Liver (tissue), 9 donors: ENCODE results near the gene TRAF7. TPM values are rescaled to one million over a fixed set of nuclear protein-coding genes. Genes with fewer than 3 reads are reported as not detected.
"Not testable (repeated sequence)": the region's sequence is repeated elsewhere in the genome, so short reads cannot be mapped to it uniquely, and the experiment has no call there.

Experiments used
- DNase-seq: peaks from one replicate; pipeline ENCODE4 v3.0.0-alpha.2; 2017; ENCODE audit warnings: low spot score
- H3K27ac ChIP-seq, 2 donors: one replicate each; pipeline ENCODE4 v1.7.0; 2013; ENCODE audit warnings: inconsistent platforms in 2 of 2, low read length in 2 of 2, control low read depth in 1 of 2, low read depth in 1 of 2, mild to moderate bottlenecking in 1 of 2
- H3K27me3 ChIP-seq, 4 donors: one replicate each; pipeline versions ENCODE4 v1.6.1 to v1.7.0; 2013; ENCODE audit warnings: low read length in 3 of 4, inconsistent platforms in 1 of 4, mild to moderate bottlenecking in 1 of 4, moderate library complexity in 1 of 4; ENCODE audit not compliant: control insufficient read depth in 4 of 4, insufficient read depth in 4 of 4
- H3K36me3 ChIP-seq, 4 donors: one replicate each; pipeline versions ENCODE4 v1.6.1 to v1.7.0; 2013; ENCODE audit warnings: low read length in 3 of 4, mild to moderate bottlenecking in 3 of 4, low read depth in 1 of 4, moderate library complexity in 1 of 4; ENCODE audit not compliant: control insufficient read depth in 4 of 4, insufficient read depth in 3 of 4
- H3K4me1 ChIP-seq, 4 donors: one replicate each; pipeline versions ENCODE4 v1.6.1 to v1.7.0; 2013; ENCODE audit warnings: low read length in 3 of 4, mild to moderate bottlenecking in 3 of 4, moderate library complexity in 1 of 4; ENCODE audit not compliant: control insufficient read depth in 4 of 4, insufficient read depth in 4 of 4
- H3K4me3 ChIP-seq, 3 donors: one replicate each; pipeline versions ENCODE4 v1.6.1 to v1.7.0; 2013; ENCODE audit warnings: low read length in 3 of 3, control low read depth in 1 of 3, low read depth in 1 of 3, mild to moderate bottlenecking in 1 of 3
- H3K9ac ChIP-seq, 2 donors: one replicate each; pipeline ENCODE4 v1.7.0; 2013; ENCODE audit warnings: low read length in 2 of 2, mild to moderate bottlenecking in 2 of 2, moderate library complexity in 2 of 2, control low read depth in 1 of 2, low read depth in 1 of 2
- H3K9me3 ChIP-seq, 4 donors: one replicate each; pipeline versions ENCODE4 v1.6.1 to v1.7.0; 2013; ENCODE audit warnings: low read length in 3 of 4; ENCODE audit not compliant: control insufficient read depth in 4 of 4
- GABPA ChIP-seq, 2 donors: IDR thresholded peaks in 1 of 2; conservative IDR thresholded peaks in 1 of 2; 2 replicates each; pipeline ENCODE4 v1.6.1; 2016; ENCODE audit warnings: antibody characterized with exemption in 2 of 2, mild to moderate bottlenecking in 1 of 2, moderate library complexity in 1 of 2
- WGBS: extraction: QIAGEN DNeasy Blood & Tissue Kit; methylation state at CpG from one replicate; pipeline ENCODE4 v1.1.7; 2013; 5-methylcytosine and 5-hydroxymethylcytosine counted together
- polyA plus RNA-seq, 2 donors: library from polyadenylated mRNA; stranded (reverse) in 1 of 2; unstranded in 1 of 2; fragments of 200-250 nt in 1 of 2; fragments of >200 nt in 1 of 2; fragmentation: Nextera tagmentation in 1 of 2; extraction: Ambion mirVana in 1 of 2; gene quantifications; one replicate each; pipeline versions ENCODE4 v1.2.1 to v1.2.3, GENCODE V29; 2013 to 2015
- total RNA-seq, 2 donors: library from RNA; depleted of rRNA; stranded (reverse); fragments of >200 nt; gene quantifications; one replicate each; pipeline ENCODE4 v1.2.3, GENCODE V29; 2014
- donor health status: healthy.
- donor health status: healthy.
- donor health status: healthy.
- donor health status: healthy.
- donor health status: healthy.

TRAF7 gene
- total and polyA plus RNA-seq, 4 donors: 14.7 to 36.6 (median 34.0) TPM

DNA sequence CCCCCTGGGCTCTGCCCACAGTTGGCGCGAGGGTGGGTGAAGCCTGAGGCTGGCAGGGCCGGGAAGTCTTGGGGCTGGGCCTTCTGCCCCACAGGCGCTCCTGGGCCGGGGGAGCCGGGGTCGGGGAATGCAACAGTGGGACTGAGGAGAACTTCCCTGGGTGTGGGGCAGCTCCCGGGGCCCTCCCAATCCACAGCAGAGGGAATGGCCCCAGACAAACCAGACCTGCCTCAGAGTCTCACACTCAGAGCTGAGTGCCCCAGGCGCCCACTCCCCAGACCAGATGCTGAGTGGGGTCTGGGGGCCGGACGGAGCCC lies 31.2 kb upstream of the TRAF7 start:
- Histone ChIP-seq H3K27ac (peak overlapping the region; percentile 46 to 50), H3K4me1 (peaks cover 11 to 36% (median 12%) of the 10 kb centered on the region in 4 donors)
- WGBS: 80% methylated on average over 11 of the region's 11 CpGs
- not testable (repeated sequence) for H3K36me3 ChIP-seq, H3K27me3 ChIP-seq, DNase-seq, H3K4me3 ChIP-seq, H3K9ac ChIP-seq, H3K9me3 ChIP-seq

- DNase-seq, H3K4me3 ChIP-seq, H3K9me3 ChIP-seq, H3K9ac ChIP-seq, H3K36me3 ChIP-seq, H3K27me3 ChIP-seq: not testable (repeated sequence)
- Histone ChIP-seq H3K27ac (peak overlapping the region; percentile 46 to 50), H3K4me1 (peaks cover 11 to 36% (median 12%) of the 10 kb centered on the region in 4 donors)
- WGBS: 57% methylated on average over 37 of the region's 37 CpGs
- TF ChIP-seq GABPA (IDR thresholded peaks at IDR 0.05 in 1 of 2, conservative IDR thresholded peaks at IDR 0.05 in 1 of 2): peak in 1 of 2 donors; percentile 31
Measured at GRCh38 chr16:2124694-2125444, 30.7 kb upstream of the TRAF7 start.

- H3K4me3 ChIP-seq, H3K9ac ChIP-seq: not testable (repeated sequence)
Measured at GRCh38 chr16:2125609-2126008, 30.0 kb upstream of the TRAF7 start.

GRCh38 chr16:2126161-2126743 lies 29.3 kb upstream of the TRAF7 start:
- not testable (repeated sequence) for H3K4me3 ChIP-seq, H3K9me3 ChIP-seq, DNase-seq, H3K9ac ChIP-seq, H3K36me3 ChIP-seq, H3K27me3 ChIP-seq, H3K27ac ChIP-seq
- H3K4me1 ChIP-seq: peaks cover 11 to 36% (median 12%) of the 10 kb centered on the region in 4 donors
- WGBS: 72% methylated on average over 21 of the region's 21 CpGs

More at GRCh38 chr16:2125609-2126008, 30.0 kb upstream of the TRAF7 start:
- H3K27me3 ChIP-seq, DNase-seq, H3K9me3 ChIP-seq, H3K36me3 ChIP-seq: not testable (repeated sequence)
- peak overlapping the region; percentile 28 to 31 for H3K27ac ChIP-seq
- peaks cover 11 to 36% (median 12%) of the 10 kb centered on the region in 4 donors for H3K4me1 ChIP-seq
- 85% methylated on average over 11 of the region's 11 CpGs for WGBS

DNA sequence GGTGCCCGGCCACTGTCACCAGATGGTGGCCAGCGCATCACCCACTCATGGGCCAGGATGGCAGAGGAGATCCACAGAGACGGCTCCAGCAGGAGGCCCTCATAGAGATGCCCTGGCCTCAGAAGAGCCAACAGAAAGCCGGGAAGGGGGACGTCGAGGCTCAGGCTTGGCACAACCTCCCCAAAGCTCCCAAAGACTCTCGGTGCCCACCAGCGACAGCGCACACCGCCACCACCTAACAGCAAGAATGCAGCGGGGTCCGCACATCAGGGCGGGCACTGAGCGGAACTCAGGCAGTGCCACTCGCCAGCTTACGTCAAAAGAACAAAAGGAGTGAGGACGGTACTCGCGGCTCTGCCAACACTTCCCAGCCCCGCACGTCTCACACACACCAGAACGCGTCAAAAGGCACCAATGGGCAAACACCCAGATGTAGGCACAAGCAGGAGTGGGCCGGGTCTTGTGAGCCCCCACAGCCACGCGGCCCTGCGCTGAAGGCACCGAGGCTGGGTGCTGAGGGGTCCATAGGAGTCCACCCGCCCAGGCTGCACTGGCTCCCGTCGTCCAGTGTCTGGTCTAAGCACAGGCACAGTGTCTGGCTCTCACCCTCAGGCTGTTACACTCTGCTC lies 28.5 kb upstream of the TRAF7 start:
- not testable (repeated sequence) for H3K4me3 ChIP-seq, H3K36me3 ChIP-seq, H3K9me3 ChIP-seq, DNase-seq, H3K27me3 ChIP-seq, H3K9ac ChIP-seq
- WGBS: 92% methylated on average over 31 of the region's 31 CpGs
- Histone ChIP-seq H3K27ac (peak overlapping the region; percentile 28 to 46), H3K4me1 (peaks cover 11 to 36% (median 12%) of the 10 kb centered on the region in 4 donors)

GRCh38 chr16:2127630-2128280 lies 27.8 kb upstream of the TRAF7 start:
- Histone ChIP-seq H3K4me1 (peaks cover 11 to 36% (median 12%) of the 10 kb centered on the region in 4 donors), H3K27ac (peak overlapping the region; percentile 28 to 46)
- not testable (repeated sequence) for H3K9ac ChIP-seq, H3K9me3 ChIP-seq, H3K36me3 ChIP-seq, H3K27me3 ChIP-seq, DNase-seq, H3K4me3 ChIP-seq
- 20% methylated on average over 3 of the region's 3 CpGs for WGBS

GRCh38 chr16:2129251-2129650 lies 26.3 kb upstream of the TRAF7 start:
- not testable (repeated sequence) for H3K9ac ChIP-seq, H3K27me3 ChIP-seq, H3K27ac ChIP-seq, H3K36me3 ChIP-seq, DNase-seq, H3K9me3 ChIP-seq, H3K4me3 ChIP-seq
- peaks cover 13 to 40% (median 14%) of the 10 kb centered on the region in 4 donors for H3K4me1 ChIP-seq
- 84% methylated on average over 9 of the region's 11 CpGs for WGBS
